Right renal pelvis (tissue), 4 donors: ENCODE measurements around the gene KIFAP3. TPM values are rescaled to one million over a fixed set of nuclear protein-coding genes. Genes with fewer than 3 reads are reported as not detected.
A peak's percentile ranks its signal among the peaks of the same experiment; 100 is the strongest.
"Not testable (repeated sequence)": the region's sequence is repeated elsewhere in the genome, so short reads cannot be mapped to it uniquely, and the experiment has no call there.

Source experiments
- DNase-seq, 4 donors: peaks; one replicate each; pipeline ENCODE4 v3.0.0-alpha.2; 2013; ENCODE audit warnings: low read depth in 4 of 4, low spot score in 3 of 4, missing footprints in 1 of 4
- polyA plus RNA-seq, 4 donors: library from polyadenylated mRNA; unstranded; fragments of 120-200 nt; gene quantifications; one replicate each; pipeline ENCODE4 v1.2.1, GENCODE V29; 2013; ENCODE audit not compliant: insufficient read length in 4 of 4

The KIFAP3 gene
- polyA plus RNA-seq, 4 donors: 43.4 to 53.0 (median 51.0) TPM

- peak in 2 of 4 donors; percentile 28 to 30 for DNase-seq
Observed at GRCh38 chr1:169928438-169929209, 145.9 kb downstream of the KIFAP3 start.

- DNase-seq: no peak
Observed at GRCh38 chr1:169925505-169926482, 148.7 kb downstream of the KIFAP3 start.

GRCh38 chr1:169924829-169925228 lies 149.7 kb downstream of the KIFAP3 start:
- no peak for DNase-seq

GRCh38 chr1:169924063-169924462 lies 150.4 kb downstream of the KIFAP3 start:
- no peak for DNase-seq

- DNase-seq: no peak
Observed at GRCh38 chr1:169921080-169921479, 153.4 kb downstream of the KIFAP3 start.

GRCh38 chr1:169918927-169919326 lies 155.6 kb downstream of the KIFAP3 start:
- no peak for DNase-seq

- DNase-seq: not testable (repeated sequence)
Observed at GRCh38 chr1:169918220-169918619, 156.3 kb downstream of the KIFAP3 start.

- DNase-seq: no peak
Observed at GRCh38 chr1:169915150-169915549, 159.3 kb downstream of the KIFAP3 start.

GRCh38 chr1:169914531-169914930 lies 160.0 kb downstream of the KIFAP3 start:
- DNase-seq: no peak

GRCh38 chr1:169909499-169909898 lies 165.0 kb downstream of the KIFAP3 start:
- DNase-seq: no peak

GRCh38 chr1:169906938-169907337 lies 167.6 kb downstream of the KIFAP3 start:
- DNase-seq: no peak

- no peak for DNase-seq
Observed at GRCh38 chr1:169904834-169905233, 169.7 kb downstream of the KIFAP3 start.

GRCh38 chr1:169902751-169903150 lies 171.7 kb downstream of the KIFAP3 start:
- no peak for DNase-seq

GRCh38 chr1:169901115-169901514 lies 173.4 kb downstream of the KIFAP3 start:
- DNase-seq: no peak

- no peak for DNase-seq
Observed at GRCh38 chr1:169900571-169900970, 173.9 kb downstream of the KIFAP3 start.

GRCh38 chr1:169899519-169900217 lies 174.8 kb downstream of the KIFAP3 start:
- no peak for DNase-seq

GRCh38 chr1:169896013-169896412 lies 178.5 kb downstream of the KIFAP3 start:
- DNase-seq: no peak

- no peak for DNase-seq
Observed at GRCh38 chr1:169894424-169895145, 179.9 kb downstream of the KIFAP3 start.

- DNase-seq: peak; percentile 94 to 97 (median 95)
Observed at GRCh38 chr1:169893645-169894423, 180.7 kb downstream of the KIFAP3 start, which contains the start of gene SCYL3. Gene SCYL3 (minus strand): TSS chr1:169893896. CDS start chr1:169888840, 5,056 bp downstream.
